COR-L47 (cell line): ENCODE data around the gene RNASEH1.
A peak's percentile ranks its signal among the peaks of the same experiment; 100 is the strongest.
"Not testable (repeated sequence)": the region's sequence is repeated elsewhere in the genome, so short reads cannot be mapped to it uniquely, and the experiment has no call there.

ENCODE experiments used
- DNase-seq: peaks from one replicate; lab custom pipeline; 2025; lab: John Stamatoyannopoulos, UW

The RNASEH1 gene

GRCh38 chr2:3518496-3519254 is 39.5 kb downstream of the RNASEH1 start:
- DNase-seq, result peak; percentile 98

- DNase-seq, result no peak
Observed at GRCh38 chr2:3517948-3518495, 40.1 kb downstream of the RNASEH1 start.

GRCh38 chr2:3516831-3517230 is 41.3 kb downstream of the RNASEH1 start:
- DNase-seq, result no peak

GRCh38 chr2:3515438-3515837 is 42.7 kb downstream of the RNASEH1 start:
- DNase-seq, result not testable (repeated sequence)

- no peak for DNase-seq
Observed at GRCh38 chr2:3513026-3513810, 44.9 kb downstream of the RNASEH1 start.

GRCh38 chr2:3512086-3512485 is 46.0 kb downstream of the RNASEH1 start:
- no peak for DNase-seq

GRCh38 chr2:3505771-3506170 is 52.4 kb downstream of the RNASEH1 start:
- DNase-seq, result no peak

GRCh38 chr2:3504741-3505140 is 53.4 kb downstream of the RNASEH1 start:
- no peak for DNase-seq

GRCh38 chr2:3503483-3503882 is 54.6 kb downstream of the RNASEH1 start:
- no peak for DNase-seq

GRCh38 chr2:3503046-3503445 is 55.1 kb downstream of the RNASEH1 start:
- no peak for DNase-seq

- DNase-seq, result no peak
Observed at GRCh38 chr2:3500326-3500899, 57.7 kb downstream of the RNASEH1 start.

GRCh38 chr2:3498783-3499394 is 59.2 kb downstream of the RNASEH1 start:
- DNase-seq, result no peak

GRCh38 chr2:3496708-3497080 is 61.4 kb downstream of the RNASEH1 start:
- DNase-seq, result not testable (repeated sequence)
